H1 (cell line): ENCODE measurements around the gene PEAK3. TPM values are rescaled to one million over a fixed set of nuclear protein-coding genes. Genes with fewer than 3 reads are reported as not detected.

Source experiments
- CTCF ChIA-PET: fragments of 300-600 bp; sonication (Branson Sonifier 250); formaldehyde crosslinking; loops from one replicate; lab custom pipeline; 2021; ENCODE audit not compliant: partially characterized antibody; lab: Charles Lee
- POLR2A ChIA-PET: fragments of 300-600 bp; sonication (Branson Sonifier 250); formaldehyde crosslinking; loops from one replicate; lab custom pipeline; 2021; ENCODE audit warnings: inconsistent platforms; ENCODE audit not compliant: partially characterized antibody; lab: Charles Lee
- DNase-seq, 2 experiments: peaks; one replicate each; pipeline versions ENCODE4 v3.0.0 to v3.0.0-alpha.2; 2010 to 2022; ENCODE audit warnings: low spot score in 2 of 2, low read depth in 1 of 2, mixed read lengths in 1 of 2
- FAIRE-seq: peaks from 2 replicates; lab custom pipeline; 2011; peaks lifted over from hg19 to GRCh38; lab: Jason Lieb, UNC
- H2AFZ ChIP-seq: 2 replicates; pipeline ENCODE4 v1.8.1; 2012; ENCODE audit warnings: low read length, inconsistent platforms
- H2AK5ac ChIP-seq: 2 replicates; pipeline ENCODE4 v1.6.1; 2013; ENCODE audit warnings: low read depth, low read length
- H2BK120ac ChIP-seq: replicated peaks from 2 replicates; pipeline ENCODE3; 2013; ENCODE audit warnings: low read depth, low read length, inconsistent platforms
- H2BK12ac ChIP-seq: 2 replicates; pipeline ENCODE4 v1.6.1; 2013; ENCODE audit warnings: low read depth, low read length
- H2BK15ac ChIP-seq: 2 replicates; pipeline ENCODE4 v1.6.1; 2013; ENCODE audit warnings: low read length
- H2BK20ac ChIP-seq: 2 replicates; pipeline ENCODE4 v1.6.1; 2013; ENCODE audit warnings: low read length
- H2BK5ac ChIP-seq: 2 replicates; pipeline ENCODE4 v1.6.1; 2013; ENCODE audit warnings: low read depth, low read length
- H3K14ac ChIP-seq: 2 replicates; pipeline ENCODE4 v1.6.1; 2013; ENCODE audit warnings: inconsistent platforms; ENCODE audit not compliant: insufficient read length
- H3K18ac ChIP-seq: 2 replicates; pipeline ENCODE4 v1.6.1; 2013; ENCODE audit warnings: low read length; ENCODE audit errors: extremely low read depth
- H3K23ac ChIP-seq: 2 replicates; pipeline ENCODE4 v1.6.1; 2013; ENCODE audit warnings: inconsistent platforms; ENCODE audit not compliant: insufficient read length
- H3K23me2 ChIP-seq: 2 replicates; pipeline ENCODE4 v1.6.1; 2013; ENCODE audit warnings: low read depth, low read length
- H3K27ac ChIP-seq: 2 replicates; pipeline ENCODE4 v1.6.1; 2011; ENCODE audit warnings: low read depth, low read length, inconsistent platforms
- H3K27me3 ChIP-seq, 4 experiments: replicated peaks in 1 of 4; 1 replicate in 1 of 4; 2 replicates in 3 of 4; pipeline versions ENCODE4 v1.6.1 to v1.8.1; 2011 to 2013; ENCODE audit warnings: low read length in 3 of 4, mild to moderate bottlenecking in 3 of 4, inconsistent platforms in 2 of 4, mixed read lengths in 2 of 4, moderate library complexity in 1 of 4; ENCODE audit not compliant: control insufficient read depth in 3 of 4, insufficient read depth in 3 of 4; ENCODE audit errors: extremely low read depth in 1 of 4
- H3K36me3 ChIP-seq, 4 experiments: 2 replicates each; pipeline versions ENCODE4 v1.6.1 to v1.8.1; 2011 to 2013; ENCODE audit warnings: mild to moderate bottlenecking in 4 of 4, low read length in 3 of 4, moderate library complexity in 2 of 4, control low read depth in 1 of 4, inconsistent platforms in 1 of 4; ENCODE audit not compliant: insufficient read depth in 4 of 4, control insufficient read depth in 2 of 4
- H3K4ac ChIP-seq: replicated peaks from 2 replicates; pipeline ENCODE3; 2013; ENCODE audit warnings: low read length, low read depth, mixed read lengths, inconsistent platforms; ENCODE audit not compliant: insufficient read length
- H3K4me1 ChIP-seq, 4 experiments: replicated peaks in 1 of 4; 1 replicate in 1 of 4; 2 replicates in 3 of 4; pipeline versions ENCODE4 v1.6.1 to v1.8.1; 2011 to 2013; ENCODE audit warnings: low read length in 3 of 4, inconsistent platforms in 2 of 4, mixed read lengths in 1 of 4; ENCODE audit not compliant: insufficient read depth in 4 of 4, control insufficient read depth in 3 of 4
- H3K4me2 ChIP-seq, 2 experiments: 2 replicates each; pipeline versions ENCODE4 v1.6.1 to v1.8.1; 2011 to 2013; ENCODE audit warnings: low read depth in 2 of 2, low read length in 2 of 2, control low read depth in 1 of 2, inconsistent platforms in 1 of 2, mild to moderate bottlenecking in 1 of 2; ENCODE audit not compliant: insufficient read depth in 1 of 2
- H3K4me3 ChIP-seq, 4 experiments: fragments of 200-600, 300-600 bp in 1 of 4; sonication (generic), shearing (Covaris generic), sonication (Bioruptor Twin) in 1 of 4; 2 replicates each; pipeline versions ENCODE4 v1.5.1 to v1.8.1; 2011 to 2016; ENCODE audit warnings: low read length in 4 of 4, low read depth in 3 of 4, control low read depth in 2 of 4, inconsistent platforms in 2 of 4, mild to moderate bottlenecking in 2 of 4, mixed read lengths in 1 of 4, moderate library complexity in 1 of 4; ENCODE audit not compliant: insufficient read depth in 2 of 4; ENCODE audit errors: extremely low read depth in 1 of 4
- H3K56ac ChIP-seq: replicated peaks from 2 replicates; pipeline ENCODE3; 2013; ENCODE audit warnings: low read depth, mild to moderate bottlenecking, mixed read lengths, low read length, inconsistent platforms; ENCODE audit not compliant: insufficient read length
- H3K79me1 ChIP-seq: 2 replicates; pipeline ENCODE4 v1.6.1; 2013; ENCODE audit warnings: low read depth, low read length, control low read depth
- H3K79me2 ChIP-seq, 2 experiments: 2 replicates each; pipeline versions ENCODE4 v1.6.1 to v1.8.1; 2012 to 2013; ENCODE audit warnings: low read length in 2 of 2, mild to moderate bottlenecking in 2 of 2, inconsistent platforms in 1 of 2; ENCODE audit not compliant: insufficient read depth in 2 of 2, control insufficient read depth in 1 of 2
- H3K9ac ChIP-seq, 4 experiments: replicated peaks in 1 of 4; 1 replicate in 1 of 4; 2 replicates in 3 of 4; pipeline versions ENCODE4 v1.6.1 to v1.8.1; 2011 to 2013; ENCODE audit warnings: low read depth in 3 of 4, low read length in 3 of 4, control low read depth in 2 of 4, mild to moderate bottlenecking in 2 of 4, moderate library complexity in 2 of 4, inconsistent platforms in 1 of 4; ENCODE audit errors: extremely low read depth in 1 of 4
- H3K9me3 ChIP-seq, 2 experiments: 2 replicates each; pipeline versions ENCODE4 v1.6.1 to v1.8.1; 2012 to 2013; ENCODE audit warnings: mild to moderate bottlenecking in 2 of 2, moderate library complexity in 2 of 2, control low read depth in 1 of 2, inconsistent platforms in 1 of 2, low read depth in 1 of 2, low read length in 1 of 2, mixed read lengths in 1 of 2; ENCODE audit not compliant: insufficient read depth in 2 of 2
- H4K20me1 ChIP-seq, 2 experiments: replicated peaks in 1 of 2; 2 replicates each; pipeline versions ENCODE3 to v1.8.1; 2011 to 2013; ENCODE audit warnings: inconsistent platforms in 2 of 2, low read length in 2 of 2, mild to moderate bottlenecking in 1 of 2; ENCODE audit not compliant: insufficient read depth in 2 of 2, control insufficient read depth in 1 of 2
- H4K5ac ChIP-seq: 2 replicates; pipeline ENCODE4 v1.6.1; 2013; ENCODE audit warnings: low read length, low read depth, mixed read lengths, inconsistent platforms; ENCODE audit not compliant: insufficient read length
- H4K8ac ChIP-seq: 2 replicates; pipeline ENCODE4 v1.8.0; 2013; ENCODE audit warnings: mild to moderate bottlenecking, moderate library complexity, low read length, inconsistent platforms; ENCODE audit not compliant: insufficient read depth; ENCODE audit errors: extremely low read depth
- H4K91ac ChIP-seq: replicated peaks from 2 replicates; pipeline ENCODE3; 2013; ENCODE audit warnings: low read length, mixed read lengths, inconsistent platforms; ENCODE audit not compliant: insufficient read length
- BCL11A ChIP-seq, 2 experiments: IDR thresholded peaks; one replicate each; pipeline ENCODE4 v1.6.1; 2011; ENCODE audit warnings: low read depth in 2 of 2, low read length in 2 of 2, mild to moderate bottlenecking in 2 of 2
- GABPA ChIP-seq: IDR thresholded peaks from 2 replicates; pipeline ENCODE4 v1.6.1; 2011; ENCODE audit warnings: mild to moderate bottlenecking, low read length, moderate library complexity, borderline replicate concordance; ENCODE audit not compliant: insufficient read depth
- GTF2F1 ChIP-seq: IDR thresholded peaks from 2 replicates; pipeline ENCODE4 v1.6.1; 2012; ENCODE audit warnings: low read depth, low read length, improper control_type of control experiment, borderline replicate concordance
- KDM4A ChIP-seq: IDR thresholded peaks from one replicate; pipeline ENCODE4 v1.7.1; 2012; ENCODE audit warnings: low read depth, mild to moderate bottlenecking, moderate library complexity, low read length, inconsistent platforms; ENCODE audit not compliant: severe bottlenecking
- NANOG ChIP-seq: IDR thresholded peaks from 2 replicates; pipeline ENCODE4 v1.6.1; 2011; ENCODE audit warnings: low read length, low read depth, mild to moderate bottlenecking, inconsistent platforms; ENCODE audit not compliant: insufficient read depth, poor library complexity, severe bottlenecking
- POLR2A ChIP-seq, 2 experiments: IDR thresholded peaks; 1 replicate in 1 of 2; 2 replicates in 1 of 2; pipeline ENCODE4 v1.6.1; 2011; ENCODE audit warnings: low read depth in 2 of 2, low read length in 2 of 2, mild to moderate bottlenecking in 2 of 2; ENCODE audit errors: control extremely low read depth in 1 of 2
- RFX5 ChIP-seq: IDR thresholded peaks from 2 replicates; pipeline ENCODE4 v1.6.1; 2011; ENCODE audit warnings: low read depth, low read length, improper control_type of control experiment, borderline replicate concordance
- TCF12 ChIP-seq: IDR thresholded peaks from 2 replicates; pipeline ENCODE4 v1.6.1; 2011; ENCODE audit warnings: low read depth, mild to moderate bottlenecking, low read length
- WGBS, 2 experiments: shearing (Covaris generic) in 1 of 2; methylation state at CpG; one replicate each; pipeline versions ENCODE4 v1.1.6 to v1.1.7; 2013 to 2015; ENCODE audit warnings: low lambda C conversion rate in 2 of 2, mixed read lengths in 2 of 2, inconsistent platforms in 1 of 2, low coverage in 1 of 2, missing lambda C conversion rate in 1 of 2; ENCODE audit not compliant: insufficient replicate concordance in 2 of 2, insufficient coverage in 1 of 2, insufficient read length in 1 of 2; ENCODE audit errors: extremely low coverage in 1 of 2, missing lambda C conversion rate in 1 of 2; 5-methylcytosine and 5-hydroxymethylcytosine counted together
- polyA plus RNA-seq, 7 experiments: library from polyadenylated mRNA; depleted of rRNA in 3 of 7; stranded (reverse) in 5 of 7; unstranded in 2 of 7; fragments of >200 nt in 5 of 7; fragments of 200-250 nt in 2 of 7; gene quantifications; 1 replicate in 5 of 7; 2 replicates in 1 of 7; 4 replicates in 1 of 7; pipeline versions ENCODE4 v1.2.1 to v1.2.3, GENCODE V29; 2011 to 2013; ENCODE audit warnings: missing spikeins in 2 of 7, mixed read lengths in 2 of 7
- total RNA-seq: library from RNA; stranded (reverse); fragmentation: NEBNext Ultra II Directional; extraction: Animal tissue kit (Norgen Biotek cat#: 25700); gene quantifications from 2 replicates; pipeline ENCODE4 v1.2.1, GENCODE V29; 2021

The PEAK3 gene
- total and polyA plus RNA-seq, 2 of the 8 experiments (the other 6 are each of a cell fraction or from before 2014, with no cell fraction given) = not detected

GRCh38 chr19:2246801-2247361 is 35.1 kb downstream of the PEAK3 start:
- H3K4me2 ChIP-seq = no peak overlapping the region
- H2BK12ac ChIP-seq = no peak overlapping the region
- H2AK5ac ChIP-seq = no peak overlapping the region
- H3K9ac ChIP-seq = no peak overlapping the region
- H3K4me3 ChIP-seq = no peak overlapping the region
- no peak overlapping the region for H4K91ac ChIP-seq
- no peak overlapping the region for H3K23ac ChIP-seq
- peaks cover 7% of the 10 kb centered on the region for H3K79me1 ChIP-seq
- peaks cover 28 to 49% (median 45%) of the 10 kb centered on the region in 4 experiments for H3K36me3 ChIP-seq
- no peak overlapping the region for H2BK5ac ChIP-seq
- no peak overlapping the region for H3K56ac ChIP-seq
- DNase-seq (no peak), FAIRE-seq (no peak)
- no peak overlapping the region for H2BK120ac ChIP-seq
- no peaks in the 10 kb centered on the region for H3K23me2 ChIP-seq
- H3K79me2 ChIP-seq = peaks cover 6 to 22% of the 10 kb centered on the region in 2 experiments; a peak in 3 of 4 replicates
- no peak for TF ChIP-seq GTF2F1
- TF ChIP-seq KDM4A = no peak
- no peak for TF ChIP-seq NANOG
- TF ChIP-seq POLR2A (IDR thresholded peaks at IDR 0.05; ENCODE audit: control extremely low read depth in 1 of 2, low read depth in 2 of 2, low read length in 2 of 2) = no peak
- no peak for TF ChIP-seq TCF12
- no peak for TF ChIP-seq BCL11A (IDR thresholded peaks at IDR 0.05; ENCODE audit: low read depth in 2 of 2, low read length in 2 of 2)
- no peak for TF ChIP-seq RFX5
- no peak for TF ChIP-seq GABPA
- POLR2A ChIA-PET = interaction anchor here (1.2 to 10.3 kb wide), 5 partner anchors 9 to 69 kb away, joined by 3 to 206 read pairs (median 5); partner anchors contain the start of genes AMH and JSRP1
- no peak overlapping the region for H3K4ac ChIP-seq
- H3K27ac ChIP-seq = no peak overlapping the region
- 91% methylated on average over 24 of the region's 26 CpGs; no CpG with 5 or more reads in 1 of the 2 experiments for WGBS, 2 experiments
- H3K14ac ChIP-seq = no peak overlapping the region
- H2AFZ ChIP-seq = no peak overlapping the region
- CTCF ChIA-PET = interaction anchor here (0.7 to 2.6 kb wide), 2 partner anchors 11 to 14 kb away, joined by 4 to 11 read pairs; partner anchors contain the start of gene PLEKHJ1
- no peak overlapping the region for H2BK20ac ChIP-seq
- H3K9me3 ChIP-seq = no peaks in the 10 kb centered on the region; a peak in 1 of 4 replicates
- no peak overlapping the region for H4K5ac ChIP-seq
- peaks cover 0 to 3% (median under 1%) of the 10 kb centered on the region in 4 experiments; a peak in 1 of 7 replicates for H3K27me3 ChIP-seq
- peaks cover 27 to 43% of the 10 kb centered on the region in 2 experiments for H4K20me1 ChIP-seq
- H4K8ac ChIP-seq = peak overlapping the region; percentile 85
- no peak overlapping the region for H2BK15ac ChIP-seq
- H3K4me1 ChIP-seq = no peaks in the 10 kb centered on the region; a peak in 1 of 7 replicates
- no peak overlapping the region for H3K18ac ChIP-seq
